Pulmonary artery endothelial cell (primary cell): ENCODE measurements around the gene MALRD1. TPM values are rescaled to one million over a fixed set of nuclear protein-coding genes. Genes with fewer than 3 reads are reported as not detected.

ENCODE experiments used
- DNase-seq: peaks from one replicate; pipeline ENCODE4 v3.0.0-alpha.2; 2011; ENCODE audit warnings: low read depth, low spot score
- total RNA-seq: library from RNA; depleted of rRNA; stranded (reverse); fragments of >200 nt; gene quantifications from 2 replicates; pipeline ENCODE4 v1.2.3, GENCODE V29; 2014

Gene MALRD1
- total RNA-seq, 1 donor from 2014 or later, result not detected

DNA sequence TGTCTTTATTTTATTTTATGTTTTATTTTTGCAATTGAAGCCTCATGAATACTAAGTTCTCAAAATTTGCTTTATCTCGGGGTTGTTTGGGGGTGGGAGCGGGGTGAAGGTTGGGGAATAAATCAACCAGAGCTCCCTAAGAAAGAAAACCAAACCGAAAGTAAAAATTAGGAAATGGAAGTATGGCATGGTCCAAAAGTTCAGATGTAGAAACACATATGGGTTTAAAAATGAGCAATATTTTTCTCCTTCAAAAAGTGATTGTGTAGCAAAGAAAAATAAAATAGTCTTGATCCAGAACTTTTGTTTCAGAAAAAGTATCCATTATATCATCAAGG is 590.3 kb downstream of the MALRD1 start:
- no peak for DNase-seq

DNA sequence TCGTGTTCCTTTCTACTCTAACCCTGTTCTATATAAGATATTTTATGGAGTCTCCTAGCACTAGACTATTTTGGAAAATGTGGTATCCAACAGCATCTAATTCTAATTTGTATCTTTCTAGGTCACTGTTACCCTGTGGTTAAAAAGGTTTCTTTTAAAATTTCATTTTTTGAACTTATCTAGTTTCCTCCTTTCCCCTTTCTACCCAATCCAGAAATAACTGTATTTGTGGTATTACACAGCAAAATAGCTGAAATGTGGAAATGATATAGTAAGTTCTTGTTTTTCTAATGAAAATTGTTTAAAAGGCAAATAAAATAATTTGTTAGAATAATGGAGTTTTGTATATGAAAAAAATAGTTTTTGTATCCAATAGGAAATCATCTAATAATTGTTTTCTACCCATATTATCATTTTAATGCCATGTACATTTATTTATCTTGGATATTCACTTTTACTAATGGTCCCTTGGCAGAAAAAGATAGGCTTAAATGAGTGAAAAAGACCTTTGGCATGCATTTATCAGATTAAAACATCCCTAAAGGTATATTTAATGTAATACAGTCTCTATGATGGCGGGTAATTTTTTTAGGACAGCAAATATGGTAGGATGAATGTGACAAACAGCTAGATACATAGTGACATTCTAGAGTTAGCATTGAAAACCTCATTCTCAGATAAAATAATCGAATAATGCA is 592.1 kb downstream of the MALRD1 start:
- no peak for DNase-seq

- no peak for DNase-seq
Observed at GRCh38 chr10:19651549-19651948, 602.9 kb downstream of the MALRD1 start.

GRCh38 chr10:19652750-19653149 is 604.1 kb downstream of the MALRD1 start:
- no peak for DNase-seq

DNA sequence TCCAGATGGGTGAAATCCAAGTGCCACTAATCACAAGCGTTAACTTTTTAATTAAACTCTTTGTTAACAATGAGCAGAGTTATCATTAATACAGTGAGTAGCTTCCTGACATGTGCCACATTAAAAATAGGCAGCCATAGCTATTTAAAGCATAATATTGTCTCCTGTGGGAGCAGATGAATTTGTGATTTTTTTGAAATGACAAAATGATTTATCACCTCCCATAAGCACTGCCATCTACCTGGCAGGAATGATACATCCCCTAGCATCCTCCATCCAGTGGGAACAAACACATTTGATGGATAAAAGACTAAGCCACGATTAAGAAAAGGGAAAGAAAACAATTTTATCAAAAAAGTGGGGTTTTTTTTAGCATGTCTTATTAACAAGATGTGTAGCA is 605.3 kb downstream of the MALRD1 start:
- DNase-seq, result no peak

GRCh38 chr10:19654576-19654975 is 606.0 kb downstream of the MALRD1 start:
- DNase-seq, result no peak

DNA sequence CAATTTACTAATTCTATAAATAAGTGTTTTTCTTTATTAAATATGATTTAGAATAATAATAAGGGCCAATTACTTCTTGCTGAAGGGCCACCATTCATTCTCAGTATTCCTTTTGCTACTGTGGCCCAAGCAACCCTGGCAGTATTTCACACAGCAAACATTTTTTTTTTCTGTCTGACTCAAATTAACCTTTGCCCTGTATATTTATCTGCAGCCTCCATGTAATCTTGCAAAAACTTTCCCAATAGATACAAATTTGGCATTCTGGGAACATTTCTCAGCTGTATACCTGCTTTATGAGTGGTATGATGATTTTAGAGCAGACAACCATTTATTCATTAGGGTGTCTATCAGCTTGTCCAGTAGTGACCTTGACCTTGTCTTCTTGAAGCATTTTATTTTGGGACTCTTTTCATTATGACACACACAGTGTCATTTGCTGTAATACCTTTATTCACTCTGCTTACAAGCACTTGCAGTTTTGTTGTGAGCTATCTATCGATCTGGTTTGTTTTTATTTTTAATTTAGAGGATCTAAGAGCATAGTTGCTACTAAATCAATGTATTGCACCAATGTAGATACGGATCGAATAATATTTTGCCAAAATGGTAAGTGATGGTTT is 607.9 kb downstream of the MALRD1 start:
- no peak for DNase-seq

DNA sequence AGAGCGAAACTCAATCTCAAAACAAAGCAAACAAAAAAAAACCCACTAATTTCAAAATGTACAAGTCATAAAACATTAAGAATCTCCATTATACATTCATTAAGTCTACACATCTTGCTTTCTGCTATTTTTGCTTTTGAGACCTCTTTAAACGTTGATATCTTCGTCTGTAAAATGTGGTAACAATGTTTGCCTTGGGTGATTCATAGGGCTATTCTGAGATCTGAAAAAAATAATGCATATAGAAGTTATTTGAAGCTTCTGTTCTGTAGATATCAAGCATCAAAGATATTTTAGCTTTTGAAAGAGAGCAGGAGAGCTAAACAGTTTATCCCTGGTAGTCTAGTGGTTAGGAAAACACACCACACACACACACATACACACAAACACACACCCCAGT is 609.5 kb downstream of the MALRD1 start:
- DNase-seq, result no peak

- no peak for DNase-seq
Observed at GRCh38 chr10:19658622-19659233, 610.1 kb downstream of the MALRD1 start.

DNA sequence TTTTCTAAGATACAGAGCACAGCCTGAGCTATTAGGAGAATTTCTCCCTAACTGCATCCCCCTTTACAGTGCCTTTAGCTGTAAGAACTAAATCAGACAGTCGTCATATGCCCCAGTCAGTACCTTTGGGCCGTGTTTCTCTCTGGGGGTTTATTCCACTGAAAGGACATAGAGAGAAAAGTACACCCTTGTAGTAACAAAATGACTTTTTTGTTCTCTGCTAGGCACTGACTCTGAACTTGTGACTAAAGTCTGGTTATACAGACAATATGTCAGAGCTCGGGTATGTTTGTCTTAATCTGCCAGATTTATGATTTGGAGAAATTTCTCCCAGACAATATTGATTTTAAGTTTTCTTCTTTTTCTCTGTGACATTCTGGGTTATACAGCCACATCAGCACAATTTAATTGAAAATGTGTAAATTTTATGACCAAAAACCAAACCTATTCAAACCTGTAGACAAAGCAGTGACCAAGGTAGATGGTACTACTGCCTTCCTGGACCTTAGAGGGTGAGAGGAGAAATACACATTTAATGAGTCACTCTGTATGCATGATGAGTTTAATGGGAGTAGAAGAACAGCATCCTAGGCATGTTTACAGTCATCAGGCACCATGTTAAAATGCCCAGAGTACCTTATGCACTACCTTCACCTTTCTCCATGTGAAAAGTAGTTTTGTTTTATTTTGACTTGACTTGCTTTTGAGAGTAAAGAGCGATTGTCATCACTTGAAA is 611.5 kb downstream of the MALRD1 start:
- DNase-seq, result no peak

DNA sequence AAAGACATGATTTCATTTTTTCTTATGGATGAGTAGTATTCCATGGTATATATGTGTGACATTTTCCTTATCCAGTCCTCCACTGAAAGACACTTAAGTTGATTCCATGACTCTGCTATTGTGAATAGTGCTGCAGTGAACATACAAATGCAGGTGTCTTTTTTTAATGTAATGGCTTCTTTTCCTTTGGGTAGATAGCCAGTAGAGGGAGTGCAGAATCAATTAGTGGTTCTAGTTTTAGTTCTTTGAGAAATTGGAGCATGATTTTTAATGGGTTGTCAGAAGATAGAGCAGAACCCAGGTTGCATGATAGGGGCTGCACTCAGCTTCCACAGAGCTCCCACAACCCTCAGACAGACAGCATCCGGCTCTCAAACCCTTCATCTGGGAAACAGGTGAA is 614.7 kb downstream of the MALRD1 start:
- no peak for DNase-seq

- DNase-seq, result no peak
Observed at GRCh38 chr10:19668116-19668515, 619.5 kb downstream of the MALRD1 start.

DNA sequence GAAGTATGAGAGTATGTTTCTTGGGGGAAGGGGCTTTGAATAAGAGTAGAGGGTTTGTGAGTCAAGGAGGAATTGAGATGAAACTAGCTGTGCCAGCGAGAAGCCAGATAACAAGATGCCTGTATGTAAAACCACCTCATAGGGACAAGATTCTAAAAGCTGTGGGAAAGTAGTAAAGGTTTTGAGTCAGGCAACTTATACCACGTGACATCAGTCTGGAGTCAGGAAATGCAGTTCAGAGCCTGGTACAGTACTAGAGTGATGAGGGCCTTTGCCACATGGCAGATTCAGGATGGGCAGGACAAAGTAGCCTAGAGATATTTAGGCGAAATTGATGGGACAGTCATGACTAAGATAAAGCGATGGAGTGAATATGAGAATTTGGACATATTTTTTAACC is 627.5 kb downstream of the MALRD1 start:
- DNase-seq, result no peak

DNA sequence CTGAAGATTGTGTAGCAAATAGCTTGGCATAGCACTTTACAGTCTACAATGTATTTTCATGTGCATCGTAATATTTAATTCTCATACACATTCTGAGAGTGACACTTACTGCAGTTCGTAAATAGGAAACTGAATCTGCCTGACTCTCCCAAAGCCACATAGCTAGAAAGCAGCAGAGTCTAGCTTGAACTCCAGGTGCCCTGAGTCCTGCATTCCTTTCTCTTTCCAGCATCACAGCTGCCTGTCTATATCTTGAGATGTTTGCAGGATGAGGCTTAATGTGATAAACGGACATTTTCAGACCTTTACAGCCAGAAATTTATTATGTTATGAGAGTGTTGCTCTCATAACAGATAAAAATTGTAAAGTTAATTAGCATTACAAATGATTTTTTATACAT is 634.8 kb downstream of the MALRD1 start:
- DNase-seq, result no peak

GRCh38 chr10:19683960-19684359 is 635.4 kb downstream of the MALRD1 start:
- DNase-seq, result no peak

DNA sequence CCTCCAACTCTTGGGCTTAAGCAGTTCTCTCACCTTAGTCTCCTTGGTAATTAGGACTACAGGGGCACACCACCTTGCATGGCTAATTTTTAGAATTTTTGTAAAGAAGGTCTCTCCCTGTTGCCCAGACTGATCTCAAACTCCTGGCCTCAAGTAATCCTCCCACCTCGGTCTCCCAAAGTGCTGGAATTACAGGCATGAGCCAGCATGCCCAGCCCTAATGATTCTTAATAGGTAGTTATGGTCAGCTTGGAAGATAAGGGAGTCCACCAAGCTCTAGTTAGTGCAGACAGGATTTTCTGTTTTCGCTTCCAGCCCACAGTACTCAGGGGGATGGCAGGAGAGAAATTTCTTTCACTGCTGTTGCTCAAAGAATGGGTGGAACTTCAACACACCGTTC is 639.7 kb downstream of the MALRD1 start:
- DNase-seq, result no peak

- no peak for DNase-seq
Observed at GRCh38 chr10:19689231-19689630, 640.6 kb downstream of the MALRD1 start.

GRCh38 chr10:19699299-19699698 is 650.7 kb downstream of the MALRD1 start:
- DNase-seq, result no peak

DNA sequence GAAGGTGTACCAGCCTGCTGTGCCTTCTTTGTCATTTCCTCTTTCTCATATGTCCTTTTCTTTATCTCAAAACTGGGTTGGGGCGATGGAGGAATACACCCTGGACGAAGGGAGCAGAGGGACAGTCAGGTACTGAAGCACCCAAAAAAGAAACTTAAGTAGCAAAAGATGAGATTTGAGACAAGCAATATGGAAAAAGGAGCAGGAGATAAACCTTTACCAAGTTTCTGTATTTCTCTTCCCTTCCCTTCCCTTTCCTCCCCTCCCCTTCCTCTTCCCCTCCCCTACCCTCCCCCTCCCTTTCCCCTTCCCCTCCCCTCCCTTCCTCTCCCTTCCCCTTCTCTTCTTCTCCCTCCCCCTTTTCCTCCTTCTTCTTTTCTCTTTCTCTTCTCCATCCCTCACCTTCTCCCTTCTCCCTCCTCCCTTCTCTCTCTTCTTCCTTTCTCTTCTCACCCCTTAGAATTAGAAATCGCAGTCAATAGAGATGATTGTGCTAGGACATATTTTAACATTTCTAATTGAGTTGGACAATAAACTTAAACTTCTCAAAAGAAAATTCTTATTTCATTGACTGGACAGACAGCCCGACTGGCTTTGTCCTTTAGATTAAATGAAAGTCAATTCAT is 652.9 kb downstream of the MALRD1 start:
- no peak for DNase-seq

GRCh38 chr10:19702215-19702614 is 653.6 kb downstream of the MALRD1 start:
- no peak for DNase-seq

GRCh38 chr10:19704544-19704943 is 655.9 kb downstream of the MALRD1 start:
- DNase-seq, result no peak

GRCh38 chr10:19705250-19705649 is 656.6 kb downstream of the MALRD1 start:
- DNase-seq, result no peak
